ENCODE results near the gene CDS1.
"Not testable (repeated sequence)": the region's sequence is repeated elsewhere in the genome, so short reads cannot be mapped to it uniquely, and the experiment has no call there.

The CDS1 gene

DNA sequence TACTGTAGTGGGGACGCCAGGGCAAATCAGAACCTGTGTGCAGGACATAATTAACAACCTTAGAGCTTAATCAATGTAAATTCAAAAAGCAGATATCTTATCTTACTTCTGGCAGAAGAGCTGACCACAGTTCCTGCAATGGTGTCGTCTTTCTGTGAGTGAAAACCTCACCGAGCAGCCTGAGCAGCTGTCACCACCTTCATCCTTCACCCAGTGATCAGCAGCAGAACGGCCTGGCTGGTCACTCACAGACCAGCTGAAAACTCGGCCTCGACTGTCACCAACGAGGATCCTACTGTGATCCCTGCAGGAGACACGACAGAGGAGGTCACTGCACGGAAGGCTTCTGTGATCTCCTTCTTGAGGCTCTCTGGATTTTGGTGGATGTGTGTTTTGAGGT, 94.2 kb downstream of the CDS1 start:
- DNase-seq = no peak

DNA sequence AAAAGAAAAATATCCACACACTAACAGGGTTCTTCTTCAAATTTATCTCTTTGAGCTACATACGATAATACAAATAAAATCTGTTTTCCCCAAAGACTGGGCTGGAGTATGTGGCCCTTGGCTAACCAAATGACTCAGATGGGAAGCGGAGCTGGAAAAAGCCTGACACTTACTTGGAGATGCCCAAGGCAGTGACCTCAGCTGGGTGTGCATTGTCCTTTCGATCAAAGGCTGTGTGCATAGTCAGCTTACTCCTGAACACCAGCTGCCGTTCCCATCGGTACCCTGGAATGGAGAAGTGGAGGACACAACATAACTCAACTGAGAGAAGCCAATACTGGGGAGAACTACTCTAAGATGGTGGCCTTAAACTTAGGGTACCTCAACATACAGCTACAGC, 95.1 kb downstream of the CDS1 start:
- no peak for DNase-seq

DNA sequence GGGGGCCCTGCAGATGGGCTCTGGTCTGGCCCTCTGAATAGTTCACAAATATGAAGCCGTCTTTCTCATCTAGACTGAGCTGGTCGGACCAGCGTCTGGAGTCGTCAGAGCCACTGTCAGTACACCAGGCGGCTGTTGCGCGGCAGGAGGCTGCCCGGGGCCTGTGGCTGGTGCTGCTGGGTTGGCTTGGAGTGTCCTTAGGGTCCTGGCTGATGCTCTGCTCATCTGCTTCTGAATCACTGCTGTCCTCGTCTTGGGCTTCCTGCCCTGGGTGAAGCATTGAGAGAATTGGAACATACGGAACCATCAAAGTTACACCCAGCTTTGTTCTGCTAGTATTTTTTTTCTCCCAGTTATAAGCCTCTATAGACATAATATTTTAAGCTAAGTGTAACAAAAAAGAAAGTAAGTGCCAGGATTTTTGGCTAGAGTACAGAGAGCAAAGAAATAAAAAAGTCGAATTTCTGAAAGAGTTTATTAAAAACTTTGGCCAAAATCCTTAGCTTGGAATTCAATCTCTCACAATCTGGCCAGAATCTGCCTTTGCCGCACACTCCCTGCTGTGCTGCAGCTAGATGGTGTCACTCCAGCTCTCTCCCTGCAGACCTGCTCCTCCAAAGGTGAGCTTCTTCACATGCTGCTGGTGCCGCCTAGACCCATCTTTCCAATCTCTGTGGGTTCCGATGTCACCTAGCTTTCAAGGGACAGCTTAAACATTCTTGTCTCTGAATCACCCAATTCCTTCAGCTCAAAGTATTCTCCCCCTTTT, 96.2 kb downstream of the CDS1 start:
- DNase-seq = no peak

DNA sequence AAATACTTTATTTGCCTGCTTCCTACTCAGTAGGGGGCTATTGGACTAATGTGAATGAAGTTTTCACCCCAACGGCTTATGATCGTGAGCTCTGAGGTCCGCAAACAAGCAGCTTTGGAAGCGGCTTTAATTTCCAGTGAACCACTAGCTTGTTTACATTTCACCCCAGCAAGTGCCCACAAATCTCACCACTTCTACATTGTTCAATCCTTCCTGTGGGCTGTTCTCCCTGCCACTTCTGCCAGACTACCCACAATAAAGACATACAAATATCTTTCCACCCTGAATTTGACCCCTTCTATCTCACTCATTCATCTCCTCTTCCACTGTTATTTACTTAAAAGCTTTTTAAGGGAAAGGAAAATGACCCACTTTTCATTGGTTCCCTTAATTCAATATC, 98.0 kb downstream of the CDS1 start:
- DNase-seq = no peak

DNA sequence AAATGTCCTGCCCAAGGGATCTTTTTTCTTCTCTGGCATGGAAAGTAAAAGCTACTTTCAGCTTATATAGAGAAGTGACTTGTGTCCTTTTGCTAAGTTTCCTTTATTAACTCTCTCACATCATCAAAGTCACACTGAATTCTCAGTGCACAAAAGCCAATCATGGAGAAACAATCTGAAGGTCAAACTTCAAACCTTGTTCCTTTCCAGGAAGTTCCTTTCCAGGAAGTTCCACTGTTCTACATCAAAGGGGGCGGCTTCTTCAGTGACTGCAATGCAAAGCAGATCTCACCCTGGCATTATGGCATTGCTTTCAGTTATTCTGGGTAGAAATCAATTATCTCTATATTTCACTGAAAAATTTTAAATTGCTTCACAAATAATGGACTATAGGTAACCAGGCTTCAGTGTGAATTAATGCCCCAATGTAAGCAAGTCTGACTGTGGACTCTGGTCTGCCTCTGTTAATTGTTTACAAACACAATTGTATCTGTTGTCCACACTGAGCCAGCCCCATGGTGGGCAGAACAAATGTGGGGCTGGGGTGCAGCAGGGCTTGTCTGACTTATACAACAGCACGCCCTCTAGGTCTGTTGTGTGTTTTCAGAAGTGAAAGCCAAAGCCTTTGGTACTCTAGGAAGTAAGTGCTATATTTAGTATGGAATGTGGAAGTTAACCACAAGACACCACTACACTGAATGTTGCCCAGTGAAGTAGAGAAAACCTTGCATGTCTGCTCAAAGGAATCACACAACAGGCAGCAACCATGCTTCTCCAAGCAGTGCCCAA, 98.8 kb downstream of the CDS1 start:
- no peak for DNase-seq

DNA sequence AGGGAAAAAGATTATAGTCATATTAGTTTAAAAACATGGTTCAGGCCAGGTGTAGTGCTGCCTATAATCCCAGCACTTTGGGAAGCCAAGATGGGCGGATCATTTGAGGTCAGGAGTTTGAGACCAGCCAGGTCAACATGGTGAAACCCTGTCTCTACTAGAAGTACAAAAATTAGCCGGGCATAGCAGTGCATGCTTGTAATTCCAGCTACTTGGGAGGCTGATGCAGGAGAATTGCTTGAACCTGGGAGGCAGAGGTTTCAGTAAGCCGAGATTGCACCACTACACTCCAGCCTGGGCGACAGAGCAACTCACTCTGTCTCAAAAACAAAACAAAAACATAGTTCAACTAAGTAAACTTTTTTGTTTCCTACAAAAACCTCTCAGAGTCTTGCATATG, 99.7 kb downstream of the CDS1 start:
- DNase-seq = not testable (repeated sequence)

DNA sequence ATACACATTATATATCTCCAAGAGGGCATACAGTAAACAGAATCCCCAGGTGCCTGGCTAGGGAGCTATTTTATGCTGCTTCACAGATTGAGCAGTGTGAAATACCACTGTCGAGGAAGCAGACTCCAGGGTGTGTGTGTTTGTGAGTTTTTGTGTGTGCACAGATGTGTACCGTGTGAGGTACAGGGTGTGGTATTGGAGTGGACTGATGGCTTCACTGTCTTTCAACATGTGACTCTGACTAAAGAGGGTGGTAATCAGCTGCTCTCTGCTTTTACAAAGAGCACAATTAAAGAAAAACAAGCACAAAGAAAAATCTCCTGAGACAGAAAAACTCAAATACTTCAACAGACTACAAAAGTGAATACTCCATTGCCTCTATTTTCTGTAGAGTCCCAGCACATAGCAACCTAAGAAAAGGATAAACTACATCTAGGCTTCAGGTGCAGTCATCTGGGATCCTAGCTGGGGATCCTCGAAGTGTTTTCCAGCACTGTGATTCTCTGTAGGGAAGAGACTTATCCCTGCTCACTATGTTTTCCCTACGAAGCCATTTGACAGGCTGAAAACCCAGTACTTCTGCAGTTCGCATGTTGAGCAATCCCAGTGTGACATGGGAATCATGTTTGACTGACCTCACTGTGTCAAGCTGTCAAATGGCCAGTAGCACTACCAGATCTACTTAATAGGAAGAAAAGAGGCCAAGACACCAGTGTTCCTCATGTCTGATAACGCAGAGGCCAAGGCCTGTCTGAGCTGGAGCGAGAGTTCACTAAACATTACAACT, 100.3 kb downstream of the CDS1 start:
- no peak for DNase-seq

DNA sequence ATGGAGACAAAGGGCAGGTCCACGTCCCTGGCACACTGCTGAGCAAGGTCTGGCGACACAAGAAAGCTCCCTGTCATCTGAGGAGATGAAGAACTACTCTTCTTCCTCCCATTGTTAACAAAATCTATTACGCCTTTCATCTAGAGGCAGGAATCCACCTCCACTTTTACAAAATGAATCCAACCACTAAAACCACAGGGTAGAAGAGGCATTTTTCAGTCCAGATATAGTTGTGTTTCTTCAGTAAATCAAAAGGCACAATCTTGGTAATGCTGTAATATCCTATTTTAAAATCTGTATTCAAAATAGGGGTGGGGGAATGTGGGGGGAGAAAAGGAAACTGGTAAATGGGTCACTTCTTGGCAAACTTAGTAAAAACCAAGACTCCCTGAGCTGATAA, 101.4 kb downstream of the CDS1 start:
- DNase-seq = no peak

DNA sequence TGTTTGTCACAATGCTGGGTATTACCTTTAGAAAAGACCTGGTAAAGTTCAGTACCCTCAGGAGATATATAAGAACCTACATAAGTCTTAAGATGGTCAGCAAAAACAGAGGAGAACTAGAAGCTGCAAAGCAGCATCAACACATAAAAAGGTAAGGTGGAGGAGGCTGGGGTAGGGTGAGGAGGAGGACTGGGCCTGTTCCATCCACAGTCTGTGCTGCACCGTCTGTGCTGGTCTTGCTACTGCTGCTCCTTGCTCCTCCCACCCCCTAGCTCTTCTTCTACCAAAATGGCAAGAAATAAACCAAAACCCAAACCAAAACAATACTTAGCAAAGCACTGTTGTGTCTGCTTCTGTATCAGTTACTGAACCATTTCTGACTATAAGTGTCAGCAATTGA, 102.2 kb downstream of the CDS1 start:
- no peak for DNase-seq

DNA sequence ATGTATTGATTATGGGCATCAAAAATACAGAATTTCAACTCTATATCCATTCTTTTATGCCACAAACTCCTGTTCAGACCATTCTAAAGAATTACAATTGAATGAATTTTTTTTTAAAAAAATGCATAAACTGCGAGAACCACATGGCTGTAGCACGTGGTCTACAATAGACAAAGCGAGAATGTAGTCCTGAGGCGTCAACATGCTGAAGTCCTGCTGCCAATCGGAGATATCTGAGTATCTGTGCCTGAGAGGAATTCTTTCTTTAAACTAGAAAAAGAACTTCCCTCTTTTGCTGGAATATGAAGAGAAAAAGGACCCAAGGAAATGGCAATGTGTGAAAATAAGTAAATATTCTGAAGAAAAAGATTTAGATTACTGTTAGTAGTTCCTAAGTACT, 105.7 kb downstream of the CDS1 start:
- no peak for DNase-seq

DNA sequence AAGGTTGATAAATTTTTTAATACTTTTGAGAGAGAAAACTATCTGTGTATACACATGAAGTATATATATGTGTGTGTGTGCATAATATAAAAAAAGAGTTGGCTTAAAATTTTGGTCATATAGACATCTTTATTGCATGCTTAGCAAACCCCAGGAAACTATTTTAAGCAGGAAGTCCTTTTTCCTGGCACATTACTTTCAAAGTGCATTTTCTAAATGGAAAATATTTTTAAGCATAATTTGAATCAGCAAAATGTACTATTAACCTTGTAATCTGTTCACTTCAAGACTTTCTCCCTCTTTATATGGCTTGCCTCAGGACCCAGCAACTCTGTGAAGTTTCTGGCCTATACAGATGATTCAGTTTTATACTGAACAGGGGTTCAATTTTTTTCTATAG, 106.3 kb downstream of the CDS1 start:
- DNase-seq = no peak

DNA sequence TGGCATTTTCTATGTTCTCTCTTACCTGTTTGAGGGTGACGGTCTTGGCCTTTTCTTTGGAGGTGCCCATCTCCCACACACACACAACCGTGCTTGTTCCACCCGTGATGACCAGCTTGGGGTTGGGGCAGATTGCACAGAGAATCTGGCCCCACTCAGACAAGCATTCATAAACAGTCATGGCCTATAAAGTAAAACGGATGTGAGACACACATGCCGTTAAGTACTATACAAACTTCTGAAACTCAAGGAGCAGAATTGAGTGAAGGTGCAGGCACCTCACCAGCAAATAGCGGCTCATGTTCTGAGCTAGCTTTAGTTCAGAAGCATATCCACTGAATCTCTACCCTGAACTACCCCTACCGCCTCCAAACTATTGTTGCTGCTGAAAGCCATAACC, 107.6 kb downstream of the CDS1 start:
- DNase-seq = no peak

DNA sequence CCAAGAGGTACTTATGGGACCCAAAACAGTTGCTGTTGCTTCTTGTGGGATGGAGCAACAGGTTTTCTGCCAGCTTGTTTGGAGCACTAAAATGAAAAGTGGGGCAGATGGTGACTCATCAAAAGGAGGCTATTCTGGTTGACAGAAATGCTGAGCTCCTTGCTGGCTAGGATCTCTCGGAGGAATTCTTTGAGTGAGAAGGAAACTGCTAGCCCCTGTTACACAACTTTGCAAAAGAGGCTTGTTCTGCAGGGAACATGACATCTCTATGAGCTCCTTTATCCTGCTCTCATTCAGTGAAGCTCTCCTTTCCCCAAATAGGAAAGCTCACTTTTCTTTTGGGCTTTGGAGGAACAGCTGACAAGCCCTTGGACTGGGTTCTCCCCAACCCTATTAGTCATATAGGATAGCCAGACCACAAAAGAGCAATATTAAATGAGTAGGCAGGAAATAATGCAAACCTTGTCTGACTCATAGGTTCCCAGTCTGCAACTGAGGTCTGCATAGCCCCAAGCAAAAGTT, 108.3 kb downstream of the CDS1 start:
- no peak for DNase-seq

DNA sequence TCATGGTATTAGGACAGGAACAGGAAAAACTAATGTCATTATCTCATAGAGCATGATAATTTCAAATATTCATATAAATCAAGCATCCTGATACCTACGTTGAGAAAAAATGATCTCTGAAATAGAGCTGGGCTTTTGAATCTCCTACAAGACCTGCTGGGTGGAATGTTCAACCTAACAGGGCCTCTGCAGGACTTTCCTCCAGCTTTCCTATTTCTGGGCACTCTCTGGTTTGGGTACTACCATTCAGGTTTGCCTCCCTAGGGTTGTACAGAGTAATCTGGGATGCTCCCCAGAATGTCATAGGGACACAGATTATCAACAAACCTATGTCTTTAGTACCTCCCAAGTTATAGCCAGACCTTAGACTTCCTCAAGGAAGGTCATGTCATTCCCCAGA, 108.9 kb downstream of the CDS1 start:
- DNase-seq = no peak

DNA sequence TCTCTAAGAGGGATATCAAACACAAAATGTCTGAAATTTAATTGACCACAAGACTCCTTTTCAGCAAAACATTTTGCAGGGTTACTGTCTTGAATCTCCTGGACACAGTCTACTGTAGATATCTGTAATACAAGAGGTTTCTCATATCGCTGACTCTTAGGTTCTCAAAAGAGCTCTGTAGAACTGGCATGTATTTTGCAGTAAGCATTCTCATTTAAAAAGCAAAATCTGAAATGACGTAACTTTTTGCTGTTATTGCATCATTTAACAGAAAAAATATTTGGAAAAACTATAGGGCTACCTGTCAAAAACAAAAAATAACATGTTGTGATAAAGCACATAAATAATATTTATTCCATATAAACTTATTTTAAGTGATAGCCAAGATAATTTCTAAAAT, 114.2 kb downstream of the CDS1 start:
- DNase-seq = no peak

DNA sequence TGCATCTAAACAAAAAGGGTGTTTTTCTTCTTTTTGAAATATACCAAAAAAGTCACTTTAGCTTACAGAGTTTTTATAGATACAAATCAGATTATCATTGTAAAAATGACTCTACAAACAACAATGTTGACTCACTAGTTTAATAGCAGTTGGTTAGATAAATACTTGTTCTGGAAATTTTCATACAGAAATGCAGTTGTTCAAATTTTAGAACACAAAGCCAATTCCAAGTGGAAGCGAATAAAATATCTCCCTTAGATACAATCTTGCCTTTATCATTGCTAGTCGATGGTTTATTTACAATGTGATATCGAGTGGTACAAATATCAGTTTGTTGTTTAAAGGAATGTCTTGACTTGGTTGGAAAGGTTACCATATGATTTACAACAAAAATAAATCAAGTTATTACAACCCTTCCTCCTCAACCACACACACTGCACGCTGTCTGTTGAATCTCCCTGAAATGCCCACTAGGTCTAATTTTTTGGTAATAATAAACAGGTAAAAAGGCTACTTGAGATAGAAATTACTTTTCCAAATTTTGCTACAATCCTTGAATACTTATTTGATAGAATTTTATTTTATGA, 114.8 kb downstream of the CDS1 start:
- DNase-seq = no peak

DNA sequence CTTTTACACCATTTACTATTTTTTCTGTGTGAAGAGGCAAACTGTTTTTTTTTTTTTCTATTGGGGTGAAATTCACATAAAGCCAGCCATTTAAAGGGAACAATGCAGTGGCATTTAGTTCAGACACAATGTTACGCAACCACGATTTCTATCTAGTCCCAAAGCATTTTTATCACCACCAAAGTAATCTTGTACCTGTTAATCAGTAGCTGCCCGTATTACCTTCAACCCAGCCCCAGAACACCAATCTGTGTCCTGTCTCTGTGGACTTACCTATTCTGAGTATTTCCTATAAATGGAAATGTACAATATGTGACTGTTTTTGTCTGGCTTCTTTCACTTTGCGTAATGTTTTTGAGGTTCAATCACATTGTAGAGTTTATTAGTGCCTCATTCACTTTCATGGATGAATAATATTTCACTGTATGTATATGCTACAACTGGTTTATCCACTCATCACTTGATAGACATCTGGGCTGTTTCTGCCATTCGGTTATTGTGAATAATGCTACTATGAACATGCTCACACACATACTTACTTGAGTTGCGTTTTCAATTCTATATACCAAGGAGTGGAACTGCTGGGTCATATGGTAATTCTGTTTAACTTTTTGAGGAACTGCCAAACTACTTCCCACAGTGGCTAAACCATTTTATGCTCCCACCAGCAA, 116.2 kb downstream of the CDS1 start:
- no peak for DNase-seq
